GM23248 (cell line): ENCODE measurements around the gene CNTN1. TPM values are rescaled to one million over a fixed set of nuclear protein-coding genes. Genes with fewer than 3 reads are reported as not detected.

ENCODE experiments used
- DNase-seq: peaks from one replicate; pipeline ENCODE4 v3.0.0-alpha.2; 2015
- H2AFZ ChIP-seq: fragments of 200-600 bp; sonication (generic); 2 replicates; pipeline ENCODE4 v1.6.1; 2016; ENCODE audit warnings: antibody characterized with exemption
- H3F3A ChIP-seq: fragments of 200-600 bp; sonication (generic); 2 replicates; pipeline ENCODE4 v1.6.1; 2016; ENCODE audit warnings: mild to moderate bottlenecking, antibody characterized with exemption, mixed run types; ENCODE audit not compliant: insufficient read depth
- H3K27ac ChIP-seq: fragments of 200-600 bp; sonication (generic); 2 replicates; pipeline ENCODE4 v1.5.1; 2016; ENCODE audit warnings: mild to moderate bottlenecking
- H3K27me3 ChIP-seq: fragments of 200-600 bp; sonication (generic); replicated peaks from 2 replicates; pipeline ENCODE4 v1.6.1; 2016; ENCODE audit warnings: mild to moderate bottlenecking; ENCODE audit not compliant: insufficient read depth
- H3K36me3 ChIP-seq: fragments of 200-600 bp; sonication (generic); 2 replicates; pipeline ENCODE4 v1.6.1; 2016; ENCODE audit warnings: low read depth, mild to moderate bottlenecking
- H3K4me1 ChIP-seq: fragments of 200-600 bp; sonication (generic); 2 replicates; pipeline ENCODE4 v1.6.1; 2016; ENCODE audit warnings: mild to moderate bottlenecking; ENCODE audit not compliant: insufficient read depth
- H3K4me2 ChIP-seq: fragments of 200-600 bp; sonication (generic); one replicate; pipeline ENCODE4 v1.6.1; 2016; ENCODE audit warnings: mild to moderate bottlenecking; ENCODE audit not compliant: unreplicated experiment
- H3K4me3 ChIP-seq: fragments of 200-600 bp; sonication (generic); 2 replicates; pipeline ENCODE4 v1.5.1; 2016; ENCODE audit warnings: mild to moderate bottlenecking
- H3K79me2 ChIP-seq: fragments of 200-600 bp; sonication (generic); 2 replicates; pipeline ENCODE4 v1.6.1; 2016; ENCODE audit warnings: mild to moderate bottlenecking; ENCODE audit not compliant: insufficient read depth
- H3K9ac ChIP-seq: fragments of 200-600 bp; sonication (generic); 2 replicates; pipeline ENCODE4 v1.6.1; 2016; ENCODE audit warnings: mild to moderate bottlenecking
- H3K9me2 ChIP-seq: fragments of 200-600 bp; sonication (generic); 2 replicates; pipeline ENCODE4 v1.6.1; 2016; ENCODE audit warnings: mixed run types, mild to moderate bottlenecking, moderate library complexity; ENCODE audit not compliant: insufficient read depth
- H3K9me3 ChIP-seq: fragments of 200-600 bp; sonication (generic); one replicate; pipeline ENCODE4 v1.6.1; 2017; ENCODE audit warnings: low read depth
- H4K20me1 ChIP-seq: fragments of 200-600 bp; sonication (generic); 2 replicates; pipeline ENCODE4 v1.6.0; 2016; ENCODE audit not compliant: insufficient read depth
- EZH2 ChIP-seq: fragments of 200-600 bp; sonication (generic); IDR thresholded peaks from 2 replicates; pipeline ENCODE4 v1.6.1; 2018; ENCODE audit warnings: antibody characterized with exemption, mild to moderate bottlenecking; ENCODE audit not compliant: insufficient read depth, poor library complexity, severe bottlenecking
- EZH2phosphoT487 ChIP-seq: fragments of 200-600 bp; sonication (generic); IDR thresholded peaks from 2 replicates; pipeline ENCODE4 v1.6.1; 2018; ENCODE audit warnings: antibody characterized with exemption, moderate library complexity, mild to moderate bottlenecking, low read depth; ENCODE audit not compliant: insufficient read depth
- WGBS, 2 experiments: methylation state at CpG; one replicate each; pipeline ENCODE4 v1.1.6; 2015 to 2017; ENCODE audit warnings: low lambda C conversion rate in 2 of 2, low coverage in 1 of 2; ENCODE audit errors: missing lambda C conversion rate in 2 of 2; 5-methylcytosine and 5-hydroxymethylcytosine counted together
- in situ Hi-C: fragments of 300-500 bp; cut with MboI; formaldehyde crosslinking; loops from 2 replicates; pipeline ENCODE4 v1.15.0; 2020
- polyA plus RNA-seq: library from polyadenylated mRNA; unstranded; fragments of >200 nt; fragmentation: Nextera tagmentation; extraction: Ambion mirVana; gene quantifications from 2 replicates; pipeline ENCODE4 v1.2.1, GENCODE V29; 2016
- total RNA-seq: library from RNA; depleted of rRNA; stranded (reverse); fragments of >200 nt; shearing (Covaris generic); gene quantifications from 2 replicates; pipeline ENCODE4 v1.2.3, GENCODE V29; 2014

CNTN1 gene
- total and polyA plus RNA-seq, 2 experiments from 2014 or later, result 0.32 to 0.36 TPM

DNA sequence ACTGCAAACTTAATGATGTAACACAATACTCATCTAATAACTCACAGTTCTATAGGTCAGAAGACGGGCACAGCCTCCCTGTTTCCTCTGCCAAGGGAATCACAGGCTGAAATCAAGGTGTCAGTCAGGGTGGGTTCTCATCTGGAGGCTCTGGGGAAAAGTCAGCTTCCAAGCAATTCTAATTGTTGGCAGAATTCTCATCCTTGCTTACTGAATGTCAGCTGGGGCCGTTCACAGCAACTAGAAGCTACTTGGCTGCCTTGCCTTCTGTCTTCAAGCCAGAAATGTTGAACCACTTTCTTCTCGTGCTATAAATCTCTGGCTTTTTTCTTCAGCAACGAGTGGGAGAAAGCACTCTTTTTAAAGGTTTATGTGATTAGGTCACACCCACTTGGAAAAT lies 415.8 kb downstream of the CNTN1 start:
- H3K4me1 ChIP-seq, result no peaks in the 10 kb centered on the region
- H3K9me2 ChIP-seq, result no peaks in the 10 kb centered on the region
- no peaks in the 10 kb centered on the region for H3K27me3 ChIP-seq
- no peaks in the 10 kb centered on the region for H3K79me2 ChIP-seq
- no peaks in the 10 kb centered on the region for H3K9me3 ChIP-seq
- H2AFZ ChIP-seq, result no peak overlapping the region
- no peaks in the 10 kb centered on the region for H4K20me1 ChIP-seq
- H3K4me3 ChIP-seq, result no peak overlapping the region
- in situ Hi-C loops, result no loop called here
- no peak overlapping the region for H3K4me2 ChIP-seq
- no peak overlapping the region for H3K27ac ChIP-seq
- DNase-seq, result no peak
- no peaks in the 10 kb centered on the region for H3F3A ChIP-seq
- WGBS, 2 experiments, result 1 to 4% methylated on average over 4 of the region's 4 CpGs
- no peak overlapping the region for H3K9ac ChIP-seq
- TF ChIP-seq EZH2 (no peak), EZH2phosphoT487 (no peak)
- H3K36me3 ChIP-seq, result no peaks in the 10 kb centered on the region

DNA sequence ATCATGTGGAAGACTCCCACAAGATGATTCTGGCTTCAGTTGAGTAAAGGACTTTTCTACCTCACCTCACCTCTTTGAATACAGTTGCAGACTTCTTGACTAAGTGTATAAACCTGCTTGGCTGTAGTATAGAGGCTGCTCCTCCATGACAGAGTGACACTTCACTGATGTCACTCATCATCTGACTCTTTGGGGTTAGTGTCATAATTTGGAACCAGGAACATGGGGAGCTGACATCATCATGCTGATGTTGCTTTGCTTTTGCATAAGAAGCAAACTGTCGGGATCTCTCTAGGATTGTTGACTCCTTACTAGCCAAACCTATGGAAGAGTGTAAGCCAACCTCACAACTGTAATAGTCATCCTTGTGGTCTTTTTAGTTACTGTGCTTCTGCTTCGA lies 420.7 kb downstream of the CNTN1 start:
- no peak for DNase-seq
- Histone ChIP-seq H3K36me3 (no peaks in the 10 kb centered on the region), H3K4me3 (no peak overlapping the region), H3K79me2 (no peaks in the 10 kb centered on the region), H3F3A (no peaks in the 10 kb centered on the region), H3K9ac (no peak overlapping the region), H3K27ac (no peak overlapping the region), H3K27me3 (no peaks in the 10 kb centered on the region), H3K4me1 (no peaks in the 10 kb centered on the region), H2AFZ (no peak overlapping the region), H3K4me2 (no peak overlapping the region), H4K20me1 (no peaks in the 10 kb centered on the region), H3K9me3 (no peaks in the 10 kb centered on the region), H3K9me2 (no peaks in the 10 kb centered on the region)
- 37 to 46% methylated on average over 2 of the region's 2 CpGs for WGBS, 2 experiments
- in situ Hi-C loops, result no loop called here
- TF ChIP-seq EZH2phosphoT487 (no peak), EZH2 (no peak)

DNA sequence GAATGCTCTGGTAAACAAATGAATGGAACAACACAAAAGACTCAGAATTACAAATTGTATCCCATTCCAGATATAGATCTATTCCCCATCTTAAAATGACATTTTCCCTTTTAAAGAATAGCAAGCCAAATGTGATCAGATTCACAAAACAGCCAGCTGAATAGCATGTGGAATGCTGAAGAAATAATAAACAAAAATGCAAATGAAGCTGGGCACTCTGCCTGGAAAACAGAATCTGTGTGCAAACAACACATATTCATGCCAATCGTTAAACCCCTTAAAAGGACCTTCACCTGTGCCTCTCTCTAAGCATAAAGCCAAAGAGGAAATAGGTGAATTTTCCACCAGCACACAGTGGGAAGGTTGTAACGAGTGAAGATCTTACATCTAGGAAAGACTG lies 428.0 kb downstream of the CNTN1 start:
- in situ Hi-C loops, result no loop called here
- H3K4me1 ChIP-seq, result no peaks in the 10 kb centered on the region
- H3K9me3 ChIP-seq, result no peaks in the 10 kb centered on the region
- no peak overlapping the region for H3K9ac ChIP-seq
- no peaks in the 10 kb centered on the region for H3F3A ChIP-seq
- no peaks in the 10 kb centered on the region for H3K9me2 ChIP-seq
- H3K4me2 ChIP-seq, result no peak overlapping the region
- TF ChIP-seq EZH2 (no peak), EZH2phosphoT487 (no peak)
- no peaks in the 10 kb centered on the region for H4K20me1 ChIP-seq
- H3K36me3 ChIP-seq, result no peaks in the 10 kb centered on the region
- no peaks in the 10 kb centered on the region for H3K79me2 ChIP-seq
- H3K27me3 ChIP-seq, result no peaks in the 10 kb centered on the region
- no peak overlapping the region for H3K4me3 ChIP-seq
- no peak for DNase-seq
- WGBS, 2 experiments, result 19 to 23% methylated on average over 2 of the region's 2 CpGs
- H3K27ac ChIP-seq, result no peak overlapping the region
- H2AFZ ChIP-seq, result no peak overlapping the region

DNA sequence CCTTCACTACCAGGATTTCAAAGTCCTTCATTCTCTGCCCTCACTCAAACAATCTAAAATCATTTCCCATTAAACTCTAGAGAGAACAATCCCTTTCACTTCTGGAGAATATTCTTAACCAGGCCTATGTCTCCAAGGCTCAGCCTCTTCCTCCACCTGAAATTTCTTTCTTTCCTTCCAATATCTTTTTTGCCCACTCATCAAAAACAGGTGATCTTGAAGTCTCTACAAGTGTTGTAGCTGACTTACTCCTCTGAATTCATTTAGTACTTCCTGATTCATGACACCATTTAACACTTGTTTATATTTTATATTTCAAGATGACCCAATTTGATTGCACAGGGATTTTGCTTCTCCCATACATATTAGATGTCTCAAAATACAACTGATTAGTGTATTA lies 429.1 kb downstream of the CNTN1 start:
- no peak for DNase-seq
- Histone ChIP-seq H3K27ac (no peak overlapping the region), H3K27me3 (no peaks in the 10 kb centered on the region), H3K79me2 (no peaks in the 10 kb centered on the region), H3K9me2 (no peaks in the 10 kb centered on the region), H3K9me3 (no peaks in the 10 kb centered on the region), H3K4me1 (no peaks in the 10 kb centered on the region), H2AFZ (no peak overlapping the region), H3K4me3 (no peak overlapping the region), H3K36me3 (no peaks in the 10 kb centered on the region), H4K20me1 (no peaks in the 10 kb centered on the region), H3F3A (no peaks in the 10 kb centered on the region), H3K4me2 (no peak overlapping the region), H3K9ac (no peak overlapping the region)
- TF ChIP-seq EZH2 (no peak), EZH2phosphoT487 (no peak)
- in situ Hi-C loops, result no loop called here
